SK-N-SH (cell line): ENCODE measurements around the gene ARHGAP25. TPM values are rescaled to one million over a fixed set of nuclear protein-coding genes. Genes with fewer than 3 reads are reported as not detected.

Experiments used
- CTCF ChIA-PET: fragments of 300-600, 350-600 bp; formaldehyde crosslinking; extraction: SDS; loops from one replicate; lab custom pipeline; 2021; lab: Yijun Ruan, JAX
- POLR2A ChIA-PET: fragments of 350-600 bp; sonication (Branson Sonifier 250); formaldehyde crosslinking; extraction: SDS; loops from one replicate; lab custom pipeline; 2020; ENCODE audit warnings: antibody characterized with exemption, inconsistent platforms; lab: Yijun Ruan, JAX
- DNase-seq: peaks from one replicate; pipeline ENCODE4 v3.0.0; 2012
- H2AFZ ChIP-seq: fragments of 200-600 bp; sonication (generic); 2 replicates; pipeline ENCODE4 v1.8.1; 2016; ENCODE audit warnings: antibody characterized with exemption, mild to moderate bottlenecking, low read depth
- H3F3A ChIP-seq: fragments of 200-600 bp; sonication (generic); replicated peaks from 2 replicates; pipeline ENCODE3; 2016; ENCODE audit warnings: antibody characterized with exemption, mild to moderate bottlenecking; ENCODE audit not compliant: insufficient read depth
- H3K27ac ChIP-seq, 2 experiments: fragments of 200-500 bp in 1 of 2; fragments of 200-600 bp in 1 of 2; sonication (Bioruptor generic) in 1 of 2; sonication (generic), shearing (Covaris generic) in 1 of 2; 2 replicates each; pipeline versions ENCODE4 v1.5.1 to v1.6.1; 2014 to 2016; ENCODE audit warnings: low read depth in 2 of 2, inconsistent platforms in 1 of 2, low read length in 1 of 2, mild to moderate bottlenecking in 1 of 2, mixed read lengths in 1 of 2
- H3K27me3 ChIP-seq: fragments of 200-600 bp; sonication (generic), shearing (Covaris generic); 2 replicates; pipeline ENCODE4 v1.6.1; 2016; ENCODE audit warnings: mixed run types; ENCODE audit not compliant: insufficient read depth
- H3K36me3 ChIP-seq, 2 experiments: fragments of 200-500 bp in 1 of 2; fragments of 200-600 bp in 1 of 2; sonication (Bioruptor generic) in 1 of 2; sonication (generic) in 1 of 2; replicated peaks in 1 of 2; 2 replicates each; pipeline versions ENCODE3 to v1.5.1; 2014 to 2016; ENCODE audit warnings: low read length in 1 of 2, mild to moderate bottlenecking in 1 of 2; ENCODE audit not compliant: insufficient read depth in 2 of 2, control insufficient read depth in 1 of 2
- H3K4me1 ChIP-seq, 2 experiments: fragments of 200-500 bp in 1 of 2; fragments of 200-600 bp in 1 of 2; sonication (Bioruptor generic) in 1 of 2; sonication (generic), shearing (Covaris generic) in 1 of 2; 2 replicates each; pipeline versions ENCODE4 v1.5.1 to v1.6.1; 2014 to 2016; ENCODE audit warnings: low read depth in 1 of 2, low read length in 1 of 2, mixed run types in 1 of 2; ENCODE audit not compliant: insufficient read depth in 2 of 2, control insufficient read depth in 1 of 2
- H3K4me2 ChIP-seq: fragments of 200-600 bp; sonication (generic), shearing (Covaris generic); 2 replicates; pipeline ENCODE4 v1.6.1; 2017; ENCODE audit warnings: mixed run types
- H3K4me3 ChIP-seq, 2 experiments: fragments of 200-500 bp in 1 of 2; fragments of 200-600 bp in 1 of 2; sonication (Bioruptor generic) in 1 of 2; sonication (generic), shearing (Covaris generic) in 1 of 2; 2 replicates each; pipeline versions ENCODE4 v1.5.1 to v1.8.1; 2014 to 2016; ENCODE audit warnings: low read depth in 2 of 2, inconsistent platforms in 1 of 2, low read length in 1 of 2, mild to moderate bottlenecking in 1 of 2, mixed read lengths in 1 of 2, moderate library complexity in 1 of 2
- H3K79me2 ChIP-seq: fragments of 200-600 bp; sonication (generic); 2 replicates; pipeline ENCODE4 v1.8.1; 2017; ENCODE audit warnings: mild to moderate bottlenecking; ENCODE audit not compliant: insufficient read depth
- H3K9ac ChIP-seq: fragments of 200-600 bp; sonication (generic); 2 replicates; pipeline ENCODE4 v1.6.1; 2017; ENCODE audit warnings: mixed run types
- H3K9me2 ChIP-seq: fragments of 200-600 bp; sonication (generic); 2 replicates; pipeline ENCODE4 v1.6.1; 2017; ENCODE audit warnings: mixed run types
- H3K9me3 ChIP-seq: fragments of 200-600 bp; sonication (generic); 2 replicates; pipeline ENCODE4 v1.6.1; 2017; ENCODE audit warnings: mixed run types, mild to moderate bottlenecking, moderate library complexity
- H4K20me1 ChIP-seq: fragments of 200-600 bp; sonication (generic); 2 replicates; pipeline ENCODE4 v1.6.1; 2017; ENCODE audit warnings: mild to moderate bottlenecking, mixed run types; ENCODE audit not compliant: insufficient read depth
- CHD2 ChIP-seq: fragments of 150-350 bp; IDR thresholded peaks from 2 replicates; pipeline ENCODE4 v1.6.1; 2018; ENCODE audit warnings: low read length; ENCODE audit not compliant: partially characterized antibody
- CTCF ChIP-seq: fragments of 200-600 bp; sonication (generic); IDR thresholded peaks from 2 replicates; pipeline ENCODE4 v1.6.1; 2017; ENCODE audit warnings: antibody characterized with exemption, mild to moderate bottlenecking, moderate library complexity
- ELF1 ChIP-seq: IDR thresholded peaks from 2 replicates; pipeline ENCODE4 v1.4.0; 2012
- EP300 ChIP-seq, 2 experiments: IDR thresholded peaks; 2 replicates each; pipeline versions ENCODE4 v1.4.0 to v1.6.1; 2012; ENCODE audit warnings: borderline replicate concordance in 1 of 2, low read depth in 1 of 2, low read length in 1 of 2
- EZH2phosphoT487 ChIP-seq: fragments of 200-600 bp; sonication (generic); IDR thresholded peaks from 2 replicates; pipeline ENCODE4 v1.6.1; 2017; ENCODE audit warnings: low read depth, mixed run types, mild to moderate bottlenecking, antibody characterized with exemption, moderate library complexity, borderline replicate concordance
- FOSL2 ChIP-seq: IDR thresholded peaks from 2 replicates; pipeline ENCODE4 v1.4.0; 2012; ENCODE audit warnings: low read depth, mild to moderate bottlenecking, moderate library complexity, borderline replicate concordance
- FOXJ3 ChIP-seq: sonication (generic); formaldehyde crosslinking; IDR thresholded peaks from 2 replicates; pipeline ENCODE4 v1.5.1; 2020; ENCODE audit warnings: mild to moderate bottlenecking, missing genetic modification reagents
- IRF3 ChIP-seq: fragments of 150-350 bp; IDR thresholded peaks from 2 replicates; pipeline ENCODE4 v1.6.1; 2016; ENCODE audit warnings: mild to moderate bottlenecking, low read depth, low read length
- JUND ChIP-seq: IDR thresholded peaks from 2 replicates; pipeline ENCODE4 v1.4.0; 2012
- NFIC ChIP-seq: IDR thresholded peaks from 2 replicates; pipeline ENCODE4 v1.4.0; 2012; ENCODE audit warnings: borderline replicate concordance
- NRF1 ChIP-seq: IDR thresholded peaks from 2 replicates; pipeline ENCODE4 v1.6.1; 2012; ENCODE audit warnings: low read depth, mild to moderate bottlenecking, low read length
- POLR2AphosphoS5 ChIP-seq: IDR thresholded peaks from 2 replicates; pipeline ENCODE4 v1.6.1; 2012; ENCODE audit warnings: low read depth, low read length
- RFX5 ChIP-seq: IDR thresholded peaks from 2 replicates; pipeline ENCODE4 v1.6.1; 2012; ENCODE audit warnings: mild to moderate bottlenecking, improper control_type of control experiment, low read length
- RXRA ChIP-seq: IDR thresholded peaks from 2 replicates; pipeline ENCODE4 v1.4.0; 2012; ENCODE audit warnings: low read depth, mild to moderate bottlenecking, borderline replicate concordance
- TCF12 ChIP-seq: IDR thresholded peaks from 2 replicates; pipeline ENCODE4 v1.4.0; 2012
- USF1 ChIP-seq: IDR thresholded peaks from 2 replicates; pipeline ENCODE4 v1.4.0; 2012; ENCODE audit warnings: low read depth, borderline replicate concordance
- YY1 ChIP-seq: IDR thresholded peaks from 2 replicates; pipeline ENCODE4 v1.4.0; 2012; ENCODE audit warnings: low read depth, mild to moderate bottlenecking
- ZBTB33 ChIP-seq: IDR thresholded peaks from 2 replicates; pipeline ENCODE4 v1.4.0; 2012; ENCODE audit warnings: low read depth, borderline replicate concordance
- WGBS: methylation state at CpG from one replicate; pipeline ENCODE4 v1.1.6; 2017; ENCODE audit warnings: low lambda C conversion rate; 5-methylcytosine and 5-hydroxymethylcytosine counted together
- polyA plus RNA-seq, 3 experiments: library from polyadenylated mRNA; depleted of rRNA; stranded (reverse); fragments of >200 nt; gene quantifications; 2 replicates each; pipeline ENCODE4 v1.2.3, GENCODE V29; 2012

The ARHGAP25 gene
- polyA plus RNA-seq, 1 of the 3 experiments (the other 2 are of a cell fraction), result not detected

- no peak for TF ChIP-seq USF1
- no peak for TF ChIP-seq ELF1
- no peak for TF ChIP-seq JUND
- no peak for TF ChIP-seq ZBTB33
- TF ChIP-seq RFX5, result no peak
- TF ChIP-seq FOXJ3 (CRISPR knock-in tag), result no peak
Measured at GRCh38 chr2:68775272-68775842, 40.7 kb downstream of the ARHGAP25 start (continued).

- ChIA-PET CTCF (interaction anchor here (0.8 to 0.9 kb wide), 2 partner anchors 24 to 134 kb away, joined by 3 to 5 read pairs; no protein-coding TSS in a partner anchor), POLR2A (no interaction called here)
- H3K27ac ChIP-seq, result no peak overlapping the region
- H3K9ac ChIP-seq, result no peak overlapping the region
- no peaks in the 10 kb centered on the region for H3K9me2 ChIP-seq
- no peaks in the 10 kb centered on the region for H3F3A ChIP-seq
- no peak overlapping the region for H2AFZ ChIP-seq
- no peaks in the 10 kb centered on the region for H3K9me3 ChIP-seq
- H3K36me3 ChIP-seq, result no peaks in the 10 kb centered on the region
- WGBS, result 92% methylated on average over 2 of the region's 2 CpGs
- no peak overlapping the region for H3K4me3 ChIP-seq
- no peaks in the 10 kb centered on the region for H4K20me1 ChIP-seq
- H3K27me3 ChIP-seq, result no peaks in the 10 kb centered on the region; the same call in 1 of the 2 replicates
- TF ChIP-seq CHD2 (no peak), NRF1 (no peak), CTCF (no peak), NFIC (no peak), RXRA (no peak), JUND (no peak), RFX5 (no peak), YY1 (no peak), FOSL2 (no peak), IRF3 (no peak), EP300 (IDR thresholded peaks at IDR 0.05; ENCODE audit: borderline replicate concordance in 1 of 2, low read depth in 1 of 2, low read length in 1 of 2) (no peak), TCF12 (no peak), EZH2phosphoT487 (no peak), POLR2AphosphoS5 (no peak)
- peaks cover 0 to 3% of the 10 kb centered on the region in 2 experiments; a peak in 1 of 4 replicates for H3K4me1 ChIP-seq
- no peak overlapping the region for H3K4me2 ChIP-seq
- DNase-seq, result no peak
- no peaks in the 10 kb centered on the region for H3K79me2 ChIP-seq
Measured at GRCh38 chr2:68776124-68776523, 41.5 kb downstream of the ARHGAP25 start.
